Astrocyte (in vitro differentiated cells and primary cell): ENCODE data around the gene SLC17A7. TPM values are rescaled to one million over a fixed set of nuclear protein-coding genes. Genes with fewer than 3 reads are reported as not detected.

Experiments used
- DNase-seq: peaks from one replicate; pipeline ENCODE4 v3.0.0-alpha.2; 2010; ENCODE audit warnings: low read depth
- FAIRE-seq: peaks from 2 replicates; lab custom pipeline; 2011; peaks lifted over from hg19 to GRCh38; lab: Jason Lieb, UNC
- H2AFZ ChIP-seq: 2 replicates; pipeline ENCODE4 v1.6.0; 2012; ENCODE audit warnings: low read depth, low read length, inconsistent platforms
- H3K27ac ChIP-seq: 2 replicates; pipeline ENCODE4 v1.5.1; 2011; ENCODE audit warnings: low read depth, low read length, inconsistent platforms
- H3K27me3 ChIP-seq: 2 replicates; pipeline ENCODE4 v1.6.0; 2011; ENCODE audit warnings: low read length, inconsistent platforms; ENCODE audit not compliant: insufficient read depth
- H3K36me3 ChIP-seq: 2 replicates; pipeline ENCODE4 v1.5.1; 2011; ENCODE audit warnings: low read length, inconsistent platforms; ENCODE audit not compliant: insufficient read depth
- H3K4me1 ChIP-seq: 2 replicates; pipeline ENCODE4 v1.5.1; 2011; ENCODE audit warnings: low read length, inconsistent platforms; ENCODE audit not compliant: insufficient read depth
- H3K4me2 ChIP-seq: 2 replicates; pipeline ENCODE4 v1.6.0; 2012; ENCODE audit warnings: low read length, inconsistent platforms
- H3K4me3 ChIP-seq: 2 replicates; pipeline ENCODE4 v1.5.1; 2011; ENCODE audit warnings: low read depth, mild to moderate bottlenecking, low read length, inconsistent platforms; ENCODE audit not compliant: insufficient read depth
- H3K79me2 ChIP-seq: 2 replicates; pipeline ENCODE4 v1.6.0; 2012; ENCODE audit warnings: mild to moderate bottlenecking, low read length, inconsistent platforms; ENCODE audit not compliant: insufficient read depth
- H3K9ac ChIP-seq: 2 replicates; pipeline ENCODE4 v1.6.0; 2012; ENCODE audit warnings: mild to moderate bottlenecking, low read length, inconsistent platforms
- H3K9me3 ChIP-seq: 2 replicates; pipeline ENCODE4 v1.5.1; 2012; ENCODE audit warnings: low read depth, mild to moderate bottlenecking, low read length, inconsistent platforms; ENCODE audit not compliant: insufficient read depth
- H4K20me1 ChIP-seq: 2 replicates; pipeline ENCODE4 v1.6.0; 2012; ENCODE audit warnings: low read length, inconsistent platforms; ENCODE audit not compliant: insufficient read depth
- H3K27ac Mint-ChIP-seq: one replicate; pipeline ENCODE4 v1.8.0; 2021; ENCODE audit warnings: mild to moderate bottlenecking, mixed read lengths; ENCODE audit not compliant: unreplicated experiment
- H3K27me3 Mint-ChIP-seq: one replicate; pipeline ENCODE4 v1.8.0; 2021; ENCODE audit warnings: low read depth, mixed read lengths; ENCODE audit not compliant: unreplicated experiment
- H3K36me3 Mint-ChIP-seq: one replicate; pipeline ENCODE4 v1.8.0; 2021; ENCODE audit warnings: low read depth, mixed read lengths; ENCODE audit not compliant: unreplicated experiment
- H3K4me1 Mint-ChIP-seq: one replicate; pipeline ENCODE4 v1.8.0; 2021; ENCODE audit warnings: low read depth, mixed read lengths; ENCODE audit not compliant: unreplicated experiment
- H3K4me3 Mint-ChIP-seq: one replicate; pipeline ENCODE4 v1.8.0; 2021; ENCODE audit warnings: mild to moderate bottlenecking, moderate library complexity, mixed read lengths; ENCODE audit not compliant: unreplicated experiment
- H3K9me3 Mint-ChIP-seq: one replicate; pipeline ENCODE4 v1.8.0; 2021; ENCODE audit warnings: mild to moderate bottlenecking, mixed read lengths; ENCODE audit not compliant: unreplicated experiment
- EZH2 ChIP-seq: IDR thresholded peaks from 2 replicates; pipeline ENCODE4 v1.6.1; 2012; ENCODE audit warnings: mild to moderate bottlenecking, low read length, inconsistent platforms; ENCODE audit not compliant: insufficient read depth
- total RNA-seq: library from RNA; stranded (reverse); gene quantifications from 2 replicates; pipeline ENCODE4 v1.2.1, GENCODE V29; 2021
- TF ChIP-seq, protein P1 (sequence below): IDR thresholded peaks from 2 replicates; pipeline ENCODE4 v1.5.1; 2011; ENCODE audit warnings: low read depth, mild to moderate bottlenecking, inconsistent platforms, low read length, moderate library complexity; ENCODE audit not compliant: insufficient read depth

Gene SLC17A7
- total RNA-seq, 1 donor from 2014 or later, result 0.16 TPM

DNA sequence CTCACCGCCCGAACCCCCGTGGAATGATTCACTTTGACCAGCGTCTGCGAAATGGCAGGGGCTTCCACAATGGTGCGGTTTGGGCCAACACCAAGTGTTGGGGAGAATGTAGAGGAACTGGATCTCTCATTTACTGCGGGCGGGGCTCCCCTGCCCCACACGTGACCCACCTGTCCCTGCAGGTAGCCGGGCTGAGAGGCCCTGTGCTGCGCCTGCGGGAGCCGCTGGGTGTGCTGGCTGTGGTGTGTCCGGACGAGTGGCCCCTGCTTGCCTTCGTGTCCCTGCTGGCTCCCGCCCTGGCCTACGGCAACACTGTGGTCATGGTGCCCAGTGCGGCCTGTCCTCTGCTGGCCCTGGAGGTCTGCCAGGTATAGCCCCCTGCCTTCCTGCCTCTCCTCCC lies 26.9 kb upstream of the SLC17A7 start:
- TF ChIP-seq EZH2, result no peak
- TF ChIP-seq, protein P1, sequence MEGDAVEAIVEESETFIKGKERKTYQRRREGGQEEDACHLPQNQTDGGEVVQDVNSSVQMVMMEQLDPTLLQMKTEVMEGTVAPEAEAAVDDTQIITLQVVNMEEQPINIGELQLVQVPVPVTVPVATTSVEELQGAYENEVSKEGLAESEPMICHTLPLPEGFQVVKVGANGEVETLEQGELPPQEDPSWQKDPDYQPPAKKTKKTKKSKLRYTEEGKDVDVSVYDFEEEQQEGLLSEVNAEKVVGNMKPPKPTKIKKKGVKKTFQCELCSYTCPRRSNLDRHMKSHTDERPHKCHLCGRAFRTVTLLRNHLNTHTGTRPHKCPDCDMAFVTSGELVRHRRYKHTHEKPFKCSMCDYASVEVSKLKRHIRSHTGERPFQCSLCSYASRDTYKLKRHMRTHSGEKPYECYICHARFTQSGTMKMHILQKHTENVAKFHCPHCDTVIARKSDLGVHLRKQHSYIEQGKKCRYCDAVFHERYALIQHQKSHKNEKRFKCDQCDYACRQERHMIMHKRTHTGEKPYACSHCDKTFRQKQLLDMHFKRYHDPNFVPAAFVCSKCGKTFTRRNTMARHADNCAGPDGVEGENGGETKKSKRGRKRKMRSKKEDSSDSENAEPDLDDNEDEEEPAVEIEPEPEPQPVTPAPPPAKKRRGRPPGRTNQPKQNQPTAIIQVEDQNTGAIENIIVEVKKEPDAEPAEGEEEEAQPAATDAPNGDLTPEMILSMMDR, result no peak
- Mint-ChIP-seq H3K36me3 (peaks cover 4% of the 10 kb centered on the region), H3K4me1 (no peaks in the 10 kb centered on the region), H3K27ac (no peak overlapping the region), H3K27me3 (peaks cover 7% of the 10 kb centered on the region), H3K9me3 (no peaks in the 10 kb centered on the region), H3K4me3 (no peak overlapping the region)
- DNase-seq, result no peak
- H3K27me3 ChIP-seq, result no peaks in the 10 kb centered on the region
- H3K4me1 ChIP-seq, result no peaks in the 10 kb centered on the region
- no peaks in the 10 kb centered on the region for H4K20me1 ChIP-seq
- no peaks in the 10 kb centered on the region for H3K36me3 ChIP-seq
- no peak overlapping the region for H3K9ac ChIP-seq
- H3K79me2 ChIP-seq, result no peaks in the 10 kb centered on the region
- no peak overlapping the region for H3K4me2 ChIP-seq
- H2AFZ ChIP-seq, result no peak overlapping the region
- H3K4me3 ChIP-seq, result no peak overlapping the region
- no peak overlapping the region for H3K27ac ChIP-seq
- FAIRE-seq, result no peak
- H3K9me3 ChIP-seq, result no peaks in the 10 kb centered on the region

DNA sequence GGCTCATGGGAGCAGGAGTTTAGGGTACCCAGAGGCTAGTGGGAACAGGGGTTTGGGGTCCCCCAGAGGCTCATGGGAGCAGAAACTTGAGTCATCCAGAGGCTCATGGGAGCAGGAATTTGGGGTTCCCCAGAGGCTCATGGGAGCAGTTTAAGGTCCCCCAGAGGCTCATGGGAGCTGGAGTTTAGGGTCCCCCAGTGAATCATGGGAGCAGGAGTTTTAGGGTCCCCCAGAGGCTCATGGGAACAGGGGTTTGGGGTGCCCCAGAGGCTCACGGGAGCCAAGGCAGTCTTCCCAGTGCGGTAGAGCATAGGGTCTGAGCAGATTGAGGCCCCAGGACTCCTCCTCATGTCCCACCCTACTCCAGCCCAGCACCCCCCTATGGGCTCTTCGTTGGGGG lies 24.0 kb upstream of the SLC17A7 start:
- Histone ChIP-seq H3K27ac (no peak overlapping the region), H3K4me2 (no peak overlapping the region), H3K4me3 (no peak overlapping the region), H3K9ac (no peak overlapping the region), H3K79me2 (no peaks in the 10 kb centered on the region), H3K4me1 (no peaks in the 10 kb centered on the region), H3K9me3 (no peaks in the 10 kb centered on the region), H2AFZ (no peak overlapping the region), H3K36me3 (no peaks in the 10 kb centered on the region), H3K27me3 (no peaks in the 10 kb centered on the region), H4K20me1 (no peaks in the 10 kb centered on the region)
- no peak for TF ChIP-seq EZH2
- TF ChIP-seq, protein P1, result no peak
- Mint-ChIP-seq H3K36me3 (peaks cover 4% of the 10 kb centered on the region), H3K27me3 (no peaks in the 10 kb centered on the region), H3K9me3 (no peaks in the 10 kb centered on the region), H3K27ac (no peak overlapping the region), H3K4me1 (no peaks in the 10 kb centered on the region), H3K4me3 (no peak overlapping the region)
- FAIRE-seq (no peak), DNase-seq (no peak)

DNA sequence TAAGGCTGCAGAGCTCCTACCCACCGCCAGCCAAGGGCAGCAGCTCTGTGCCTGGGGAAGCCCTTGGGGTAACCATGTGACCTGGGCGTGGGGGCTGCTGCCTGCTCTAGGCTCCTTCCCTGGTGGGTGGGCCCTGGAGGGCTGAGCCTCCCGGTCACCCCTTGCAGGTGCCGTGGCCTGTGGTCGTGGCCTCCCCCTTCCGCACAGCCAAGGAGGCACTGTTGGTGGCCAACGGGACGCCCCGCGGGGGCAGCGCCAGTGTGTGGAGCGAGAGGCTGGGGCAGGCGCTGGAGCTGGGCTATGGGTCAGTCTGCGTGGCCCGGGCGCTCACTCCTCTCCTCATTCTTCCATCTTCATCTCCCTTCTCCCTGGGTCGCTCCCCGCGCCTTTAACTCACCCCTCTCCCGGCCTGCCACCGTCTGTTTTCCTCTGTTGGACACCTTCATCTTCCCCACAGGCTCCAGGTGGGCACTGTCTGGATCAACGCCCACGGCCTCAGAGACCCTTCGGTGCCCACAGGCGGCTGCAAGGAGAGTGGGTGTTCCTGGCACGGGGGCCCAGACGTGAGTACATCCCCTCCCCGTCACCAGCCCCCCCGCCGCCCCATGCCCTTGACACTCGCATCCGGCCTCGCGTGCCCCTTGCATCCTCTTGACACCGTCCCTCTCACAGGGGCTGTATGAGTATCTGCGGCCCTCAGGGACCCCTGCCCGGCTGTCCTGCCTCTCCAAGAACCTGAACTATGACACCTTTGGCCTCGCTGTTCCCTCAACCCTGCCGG lies 22.8 kb upstream of the SLC17A7 start:
- H3K27me3 Mint-ChIP-seq, result no peaks in the 10 kb centered on the region
- H3K4me3 Mint-ChIP-seq, result no peak overlapping the region
- Histone ChIP-seq H3K79me2 (no peaks in the 10 kb centered on the region), H4K20me1 (no peaks in the 10 kb centered on the region), H3K4me2 (no peak overlapping the region), H3K4me1 (no peaks in the 10 kb centered on the region), H3K27me3 (no peaks in the 10 kb centered on the region), H3K9ac (no peak overlapping the region), H3K9me3 (no peaks in the 10 kb centered on the region), H3K27ac (no peak overlapping the region), H3K4me3 (no peak overlapping the region), H2AFZ (no peak overlapping the region), H3K36me3 (no peaks in the 10 kb centered on the region)
- no peak overlapping the region for H3K27ac Mint-ChIP-seq
- TF ChIP-seq EZH2, result no peak
- TF ChIP-seq, protein P1, result no peak
- DNase-seq (no peak), FAIRE-seq (no peak)
- peaks cover 3% of the 10 kb centered on the region for H3K36me3 Mint-ChIP-seq
- no peaks in the 10 kb centered on the region for H3K9me3 Mint-ChIP-seq
- H3K4me1 Mint-ChIP-seq, result no peaks in the 10 kb centered on the region
